Activated CD8-positive, alpha-beta memory T cell treated with anti-CD3 and anti-CD28 coated beads, Interleukin-2, amount 10 ng/mL, durations not matched to agents 7 days and 5 days (primary cell): Measurements from ENCODE around the gene PFDN6. TPM values are rescaled to one million over a fixed set of nuclear protein-coding genes. Genes with fewer than 3 reads are reported as not detected.
"Not testable (repeated sequence)": the region's sequence is repeated elsewhere in the genome, so short reads cannot be mapped to it uniquely, and the experiment has no call there.

Source experiments
- ATAC-seq: fragments of 150-1000 bp; cut with Tn5 transposase; one replicate; pipeline ENCODE4 v1.10.0; 2021; ENCODE audit warnings: moderate library complexity
- CTCF ChIA-PET: fragments of 350-600 bp; sonication (Branson Sonifier 250); formaldehyde crosslinking; loops from one replicate; lab custom pipeline; 2021; ENCODE audit warnings: antibody characterized with exemption; lab: Charles Lee
- DNase-seq: peaks from one replicate; pipeline ENCODE4 v3.0.0-alpha.2; 2020
- H3K27ac Mint-ChIP-seq: one replicate; pipeline ENCODE4 v1.8.0; 2021; ENCODE audit warnings: mild to moderate bottlenecking, mixed read lengths
- H3K27me3 Mint-ChIP-seq: one replicate; pipeline ENCODE4 v1.8.0; 2021; ENCODE audit warnings: mixed read lengths
- H3K36me3 Mint-ChIP-seq: one replicate; pipeline ENCODE4 v1.8.0; 2021; ENCODE audit warnings: mild to moderate bottlenecking, mixed read lengths
- H3K4me1 Mint-ChIP-seq: one replicate; pipeline ENCODE4 v1.8.0; 2021; ENCODE audit warnings: mixed read lengths
- H3K4me3 Mint-ChIP-seq: one replicate; pipeline ENCODE4 v1.8.0; 2021; ENCODE audit warnings: mild to moderate bottlenecking, moderate library complexity, mixed read lengths
- H3K9me3 Mint-ChIP-seq: one replicate; pipeline ENCODE4 v1.8.0; 2022; ENCODE audit warnings: low read depth, mixed read lengths
- total RNA-seq, 2 experiments: library from RNA; stranded (reverse); gene quantifications; one replicate each; pipeline ENCODE4 v1.2.3, GENCODE V29; 2021

The PFDN6 gene
- total RNA-seq, 2 experiments from 2014 or later, result 67.8 to 90.3 TPM

GRCh38 chr6:33259032-33259431 is 30.4 kb upstream of the PFDN6 start:
- Mint-ChIP-seq H3K36me3 (peaks cover 45% of the 10 kb centered on the region), H3K27ac (no peak overlapping the region), H3K4me1 (peaks cover 2% of the 10 kb centered on the region), H3K9me3 (no peaks in the 10 kb centered on the region), H3K27me3 (no peaks in the 10 kb centered on the region), H3K4me3 (no peak overlapping the region)
- ATAC-seq (no peak), DNase-seq (no peak)
- CTCF ChIA-PET, result interaction anchor here (1.2 kb wide), 1 partner anchor 134 kb away, joined by 3 read pairs; no protein-coding TSS in a partner anchor

DNA sequence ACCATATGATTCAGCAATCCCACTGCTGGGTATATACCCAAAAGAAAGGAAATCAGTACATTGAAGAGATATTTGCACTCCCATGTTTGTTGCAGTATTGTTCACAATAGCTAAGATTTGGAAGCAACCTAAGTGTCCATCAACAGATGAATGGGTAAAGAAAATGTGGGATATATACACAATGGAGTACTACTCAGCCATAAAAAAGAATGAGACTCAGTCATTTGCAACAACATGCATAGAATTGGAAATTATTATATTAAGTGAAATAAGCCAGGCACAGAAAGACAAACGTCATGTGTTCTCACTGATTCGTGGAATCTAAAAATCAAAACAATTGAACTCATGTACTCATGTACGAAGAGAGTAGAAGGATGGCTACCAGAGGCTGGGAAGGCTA is 26.9 kb upstream of the PFDN6 start:
- not testable (repeated sequence) for H3K4me3 Mint-ChIP-seq, H3K4me1 Mint-ChIP-seq, H3K27ac Mint-ChIP-seq, DNase-seq, ATAC-seq, H3K9me3 Mint-ChIP-seq, H3K27me3 Mint-ChIP-seq
- CTCF ChIA-PET, result interaction anchor here (1.6 kb wide), 1 partner anchor 24 kb away, joined by 3 read pairs; no protein-coding TSS in a partner anchor
- H3K36me3 Mint-ChIP-seq, result peaks cover 61% of the 10 kb centered on the region

DNA sequence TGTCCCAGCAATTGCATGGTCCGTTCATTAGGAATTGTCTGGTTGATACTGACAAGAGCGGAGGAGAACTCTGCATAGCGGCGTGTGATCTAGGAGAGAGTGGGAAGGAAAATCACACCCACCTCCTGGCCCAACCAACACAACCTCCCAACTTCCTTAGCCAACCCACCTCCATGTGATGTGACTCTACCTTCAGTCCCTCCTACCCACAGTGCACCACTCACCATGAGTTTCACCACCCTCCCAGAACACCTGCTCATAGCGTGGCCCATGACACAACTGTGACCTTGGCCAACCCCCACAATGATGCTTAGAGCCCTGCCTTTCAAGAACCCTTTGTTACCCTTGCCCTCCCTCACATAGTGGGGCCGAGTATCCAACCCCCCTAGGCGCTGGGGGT is 25.4 kb upstream of the PFDN6 start:
- CTCF ChIA-PET, result no interaction called here
- Mint-ChIP-seq H3K4me3 (no peak overlapping the region), H3K27ac (no peak overlapping the region), H3K27me3 (no peaks in the 10 kb centered on the region), H3K36me3 (peaks cover 65% of the 10 kb centered on the region), H3K9me3 (no peaks in the 10 kb centered on the region), H3K4me1 (no peaks in the 10 kb centered on the region)
- no peak for ATAC-seq
- no peak for DNase-seq

GRCh38 chr6:33271117-33271467 is 18.3 kb upstream of the PFDN6 start:
- Mint-ChIP-seq H3K4me3 (peak overlapping the region; percentile 88), H3K4me1 (peaks cover 52% of the 10 kb centered on the region), H3K9me3 (no peaks in the 10 kb centered on the region), H3K27ac (peak overlapping the region; percentile 98), H3K27me3 (no peaks in the 10 kb centered on the region), H3K36me3 (peaks cover 60% of the 10 kb centered on the region)
- ATAC-seq (no peak), DNase-seq (no peak)
- CTCF ChIA-PET, result interaction anchor here (1.0 to 4.6 kb wide), 8 partner anchors 16 to 300 kb away, joined by 3 to 33 read pairs (median 7); partner anchors contain the start of genes PFDN6, RGL2, WDR46 and ZBTB22

GRCh38 chr6:33271468-33272274 is 17.7 kb upstream of the PFDN6 start, which contains the start of the genes RPS18 and VPS52:
RPS18 (plus strand) TSS chr6:33272075; CDS start chr6:33272120, 45 bp downstream.
VPS52 (minus strand) TSS chr6:33271876; CDS start chr6:33271675, 201 bp downstream.
- Mint-ChIP-seq H3K4me1 (peaks cover 58% of the 10 kb centered on the region), H3K4me3 (peak within 1 kb of the TSS; percentile 88), H3K27me3 (no peaks in the 10 kb centered on the region), H3K9me3 (no peaks in the 10 kb centered on the region), H3K27ac (peak within 1 kb of the TSS; percentile 98), H3K36me3 (peaks cover 61% of the 10 kb centered on the region)
- CTCF ChIA-PET, result interaction anchor here (0.6 to 4.6 kb wide), 13 partner anchors 16 to 300 kb away, joined by 3 to 33 read pairs (median 5); partner anchors contain the start of genes PFDN6, RGL2, WDR46 and ZBTB22
- DNase-seq (peak; percentile 96), ATAC-seq (peak; percentile 90)

DNA sequence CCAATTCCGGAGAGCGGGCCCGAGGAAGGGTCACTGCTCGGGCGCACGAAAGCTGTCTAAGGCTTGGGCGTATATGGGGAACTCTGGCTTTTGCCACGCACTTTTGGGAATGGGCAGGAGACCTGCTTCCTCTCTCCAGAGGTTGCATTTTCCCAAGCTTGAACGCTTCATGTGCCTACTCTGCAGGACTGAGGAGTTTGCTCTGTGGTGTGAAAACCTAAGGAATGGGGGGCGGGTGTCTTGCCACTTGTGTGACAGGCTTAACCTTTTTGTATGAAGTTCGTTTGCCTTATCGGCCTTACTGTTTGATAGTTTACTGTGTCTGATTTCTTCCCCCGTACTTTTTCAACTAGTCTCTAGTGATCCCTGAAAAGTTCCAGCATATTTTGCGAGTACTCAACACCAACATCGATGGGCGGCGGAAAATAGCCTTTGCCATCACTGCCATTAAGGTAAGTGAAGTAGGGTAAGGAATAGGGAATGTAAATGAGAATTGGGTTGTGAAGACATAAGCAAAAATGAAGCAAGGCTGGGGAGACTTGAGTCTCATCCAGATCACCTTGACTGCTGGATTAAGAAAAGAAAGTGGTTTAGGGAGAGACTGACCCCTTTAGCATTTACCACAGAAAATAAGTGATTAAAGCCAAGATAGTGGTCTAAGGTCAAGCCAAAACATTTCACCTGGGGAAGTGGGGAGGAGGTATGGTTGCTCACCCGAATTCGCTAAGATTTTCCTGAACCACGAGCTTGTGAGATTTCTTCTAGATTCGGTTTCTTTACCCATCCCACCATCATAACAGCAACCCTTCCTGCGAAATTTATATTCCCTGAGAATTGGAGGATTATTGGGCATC is 16.9 kb upstream of the PFDN6 start:
- H3K4me1 Mint-ChIP-seq, result peaks cover 60% of the 10 kb centered on the region
- H3K4me3 Mint-ChIP-seq, result peak overlapping the region; percentile 88
- ATAC-seq (peak; percentile 7), DNase-seq (no peak)
- peaks cover 56% of the 10 kb centered on the region for H3K36me3 Mint-ChIP-seq
- no peaks in the 10 kb centered on the region for H3K9me3 Mint-ChIP-seq
- no peaks in the 10 kb centered on the region for H3K27me3 Mint-ChIP-seq
- CTCF ChIA-PET, result interaction anchor here (0.7 to 4.6 kb wide), 10 partner anchors 17 to 301 kb away, joined by 3 to 33 read pairs (median 4); partner anchors contain the start of genes PFDN6, RGL2 and WDR46
- H3K27ac Mint-ChIP-seq, result peak overlapping the region; percentile 98

GRCh38 chr6:33273129-33273923 is 16.1 kb upstream of the PFDN6 start:
- DNase-seq (no peak), ATAC-seq (no peak)
- no peaks in the 10 kb centered on the region for H3K9me3 Mint-ChIP-seq
- CTCF ChIA-PET, result interaction anchor here (1.2 to 6.4 kb wide), 4 partner anchors 16 to 112 kb away, joined by 3 to 58 read pairs (median 22); partner anchors contain the start of genes PFDN6, RGL2 and WDR46
- peaks cover 65% of the 10 kb centered on the region for H3K4me1 Mint-ChIP-seq
- peaks cover 52% of the 10 kb centered on the region for H3K36me3 Mint-ChIP-seq
- no peaks in the 10 kb centered on the region for H3K27me3 Mint-ChIP-seq
- H3K4me3 Mint-ChIP-seq, result peak overlapping the region; percentile 88
- peak overlapping the region; percentile 98 for H3K27ac Mint-ChIP-seq

GRCh38 chr6:33273924-33274902 is 15.2 kb upstream of the PFDN6 start:
- peak overlapping the region; percentile 98 for H3K27ac Mint-ChIP-seq
- CTCF ChIA-PET, result interaction anchor here (6.4 kb wide), 1 partner anchor 15 kb away, joined by 58 read pairs; the partner anchor contains the start of genes PFDN6 and WDR46
- H3K36me3 Mint-ChIP-seq, result peaks cover 50% of the 10 kb centered on the region
- H3K4me1 Mint-ChIP-seq, result peaks cover 74% of the 10 kb centered on the region
- H3K9me3 Mint-ChIP-seq, result no peaks in the 10 kb centered on the region
- DNase-seq (no peak), ATAC-seq (no peak)
- H3K27me3 Mint-ChIP-seq, result no peaks in the 10 kb centered on the region
- peak overlapping the region; percentile 88 for H3K4me3 Mint-ChIP-seq

DNA sequence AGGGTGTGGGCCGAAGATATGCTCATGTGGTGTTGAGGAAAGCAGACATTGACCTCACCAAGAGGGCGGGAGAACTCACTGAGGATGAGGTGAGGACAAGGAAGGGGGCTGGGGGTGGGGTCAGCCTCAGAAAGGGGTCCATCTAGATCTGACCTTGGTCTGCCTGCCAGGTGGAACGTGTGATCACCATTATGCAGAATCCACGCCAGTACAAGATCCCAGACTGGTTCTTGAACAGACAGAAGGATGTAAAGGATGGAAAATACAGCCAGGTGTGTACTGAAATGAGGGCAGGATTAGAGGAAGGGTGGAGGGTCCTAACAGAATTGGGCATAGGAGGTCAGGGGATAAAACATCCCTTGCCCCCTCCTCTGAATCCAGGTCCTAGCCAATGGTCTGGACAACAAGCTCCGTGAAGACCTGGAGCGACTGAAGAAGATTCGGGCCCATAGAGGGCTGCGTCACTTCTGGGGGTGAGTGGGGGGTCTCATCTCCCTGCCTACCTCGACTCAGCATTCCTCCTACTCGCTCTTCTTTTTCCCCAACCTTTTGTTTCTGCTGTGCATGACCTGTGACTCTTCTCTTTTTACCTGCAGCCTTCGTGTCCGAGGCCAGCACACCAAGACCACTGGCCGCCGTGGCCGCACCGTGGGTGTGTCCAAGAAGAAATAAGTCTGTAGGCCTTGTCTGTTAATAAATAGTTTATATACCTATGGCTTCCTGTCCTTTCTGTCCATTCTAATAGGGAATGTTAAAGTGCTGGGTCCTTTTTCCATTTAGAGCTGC is 13.4 kb upstream of the PFDN6 start:
- not testable (repeated sequence) for H3K27me3 Mint-ChIP-seq, H3K9me3 Mint-ChIP-seq, ATAC-seq, DNase-seq
- CTCF ChIA-PET, result interaction anchor here (1.6 to 6.4 kb wide), 5 partner anchors 13 to 133 kb away, joined by 3 to 58 read pairs (median 21); partner anchors contain the start of genes PFDN6, RGL2 and WDR46
- Mint-ChIP-seq H3K4me1 (peaks cover 63% of the 10 kb centered on the region), H3K36me3 (peaks cover 52% of the 10 kb centered on the region), H3K4me3 (peak overlapping the region; percentile 88), H3K27ac (peak overlapping the region; percentile 91)

DNA sequence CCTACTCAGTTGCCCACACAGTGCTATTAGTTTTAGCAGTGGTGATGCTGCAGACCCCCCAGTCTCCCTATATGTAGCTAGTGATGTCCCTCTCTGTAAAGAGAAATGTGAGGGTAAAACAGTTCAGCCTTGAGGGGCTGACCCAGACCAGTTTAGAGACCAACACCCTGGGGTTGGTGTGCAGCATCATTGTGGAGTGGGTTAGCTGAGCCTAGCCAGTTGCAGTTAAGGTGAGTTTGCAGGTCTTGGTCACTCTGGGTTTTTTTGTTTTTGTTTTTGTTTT is 12.9 kb upstream of the PFDN6 start:
- Mint-ChIP-seq H3K27ac (peak overlapping the region; percentile 91), H3K9me3 (no peaks in the 10 kb centered on the region), H3K4me1 (peaks cover 60% of the 10 kb centered on the region), H3K36me3 (peaks cover 52% of the 10 kb centered on the region), H3K4me3 (peak overlapping the region; percentile 88), H3K27me3 (no peaks in the 10 kb centered on the region)
- CTCF ChIA-PET, result interaction anchor here (1.0 to 6.4 kb wide), 10 partner anchors 13 to 150 kb away, joined by 3 to 58 read pairs (median 10); partner anchors contain the start of genes PFDN6, RGL2 and WDR46
- ATAC-seq (no peak), DNase-seq (no peak)
